ENCODE results near the gene IFITM2. TPM values are rescaled to one million over a fixed set of nuclear protein-coding genes. Genes with fewer than 3 reads are reported as not detected.
"Not testable (repeated sequence)": the region's sequence is repeated elsewhere in the genome, so short reads cannot be mapped to it uniquely, and the experiment has no call there.

Gene IFITM2
- total RNA-seq, 3 donors from 2014 or later = 57.2 to 254 (median 111) TPM

DNA sequence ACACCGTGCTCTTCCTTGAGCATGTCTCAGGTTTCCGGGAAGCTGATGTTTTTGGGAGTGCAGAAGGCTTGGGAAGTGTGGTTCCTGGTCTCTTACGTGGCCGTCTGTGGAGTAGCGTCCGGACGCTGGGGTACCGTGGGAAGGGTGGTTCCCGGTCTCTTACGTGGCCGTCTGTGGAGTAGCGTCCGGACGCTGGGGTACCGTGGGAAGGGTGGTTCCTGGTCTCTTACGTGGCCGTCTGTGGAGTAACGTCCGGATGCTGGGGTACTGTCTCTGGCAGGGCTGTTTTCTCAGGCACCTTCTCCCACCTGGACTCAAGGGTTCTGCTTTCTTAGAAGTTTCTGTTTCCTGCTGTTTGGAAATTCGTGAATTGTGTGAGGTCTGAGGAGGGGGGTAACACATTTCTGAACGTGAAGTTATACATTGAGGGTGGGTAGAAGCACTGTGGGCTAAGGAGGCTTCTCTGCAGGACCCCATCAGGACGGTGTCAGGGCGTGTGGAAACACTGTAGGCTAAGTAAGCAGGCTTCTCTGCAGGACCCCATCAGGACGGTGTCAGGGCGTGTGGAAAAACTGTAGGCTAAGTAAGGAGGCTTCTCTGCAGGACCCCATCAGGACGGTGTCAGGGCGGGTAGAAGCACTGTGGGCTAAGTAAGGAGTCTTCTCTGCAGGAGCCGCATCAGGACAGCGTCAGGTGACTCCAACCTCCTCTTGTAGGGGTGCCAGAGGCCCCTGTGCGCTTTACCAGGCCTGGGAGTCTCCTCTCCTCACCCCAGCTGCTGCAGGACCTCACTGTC lies 18.4 kb downstream of the IFITM2 start:
- no peaks in the 10 kb centered on the region for H3K9me3 ChIP-seq
- ATAC-seq (no peak), DNase-seq (peak in 1 of 3 donors; percentile 61)
- no peaks in the 10 kb centered on the region for H3K36me3 ChIP-seq (ENCODE audit: low read depth)
- peaks cover 14% of the 10 kb centered on the region for H3K4me1 ChIP-seq (ENCODE audit: low read depth)
- TF ChIP-seq, protein P1, sequence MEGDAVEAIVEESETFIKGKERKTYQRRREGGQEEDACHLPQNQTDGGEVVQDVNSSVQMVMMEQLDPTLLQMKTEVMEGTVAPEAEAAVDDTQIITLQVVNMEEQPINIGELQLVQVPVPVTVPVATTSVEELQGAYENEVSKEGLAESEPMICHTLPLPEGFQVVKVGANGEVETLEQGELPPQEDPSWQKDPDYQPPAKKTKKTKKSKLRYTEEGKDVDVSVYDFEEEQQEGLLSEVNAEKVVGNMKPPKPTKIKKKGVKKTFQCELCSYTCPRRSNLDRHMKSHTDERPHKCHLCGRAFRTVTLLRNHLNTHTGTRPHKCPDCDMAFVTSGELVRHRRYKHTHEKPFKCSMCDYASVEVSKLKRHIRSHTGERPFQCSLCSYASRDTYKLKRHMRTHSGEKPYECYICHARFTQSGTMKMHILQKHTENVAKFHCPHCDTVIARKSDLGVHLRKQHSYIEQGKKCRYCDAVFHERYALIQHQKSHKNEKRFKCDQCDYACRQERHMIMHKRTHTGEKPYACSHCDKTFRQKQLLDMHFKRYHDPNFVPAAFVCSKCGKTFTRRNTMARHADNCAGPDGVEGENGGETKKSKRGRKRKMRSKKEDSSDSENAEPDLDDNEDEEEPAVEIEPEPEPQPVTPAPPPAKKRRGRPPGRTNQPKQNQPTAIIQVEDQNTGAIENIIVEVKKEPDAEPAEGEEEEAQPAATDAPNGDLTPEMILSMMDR (IDR thresholded peaks at IDR 0.05) = no peak
- intact Hi-C loops (cut with DNase I, micrococcal nuclease) = no loop called here
- H3K4me3 ChIP-seq = no peak overlapping the region

GRCh38 chr11:326592-326841 lies 18.9 kb downstream of the IFITM2 start:
- Histone ChIP-seq H3K4me1 (ENCODE audit: low read depth) (peaks cover 14% of the 10 kb centered on the region), H3K36me3 (ENCODE audit: low read depth) (no peaks in the 10 kb centered on the region), H3K4me3 (no peak overlapping the region), H3K9me3 (no peaks in the 10 kb centered on the region)
- DNase-seq = no peak
- intact Hi-C loops (cut with DNase I, micrococcal nuclease) = no loop called here
- no peak for ATAC-seq
- TF ChIP-seq, protein P1 (IDR thresholded peaks at IDR 0.05) = no peak

GRCh38 chr11:326842-327580 lies 19.4 kb downstream of the IFITM2 start:
- no peaks in the 10 kb centered on the region for H3K9me3 ChIP-seq
- intact Hi-C loops (cut with DNase I, micrococcal nuclease) = no loop called here
- DNase-seq (peak; percentile 73 to 90 (median 75)), ATAC-seq (peak; percentile 79)
- H3K4me3 ChIP-seq = no peak overlapping the region
- H3K36me3 ChIP-seq (ENCODE audit: low read depth) = no peaks in the 10 kb centered on the region
- H3K4me1 ChIP-seq (ENCODE audit: low read depth) = peaks cover 14% of the 10 kb centered on the region
- TF ChIP-seq, protein P1 (IDR thresholded peaks at IDR 0.05) = no peak

GRCh38 chr11:327581-327923 lies 19.9 kb downstream of the IFITM2 start:
- ATAC-seq (no peak), DNase-seq (no peak)
- peaks cover 14% of the 10 kb centered on the region for H3K4me1 ChIP-seq (ENCODE audit: low read depth)
- TF ChIP-seq, protein P1 (IDR thresholded peaks at IDR 0.05) = no peak
- H3K4me3 ChIP-seq = no peak overlapping the region
- intact Hi-C loops (cut with DNase I, micrococcal nuclease) = no loop called here
- H3K9me3 ChIP-seq = no peaks in the 10 kb centered on the region
- no peaks in the 10 kb centered on the region for H3K36me3 ChIP-seq (ENCODE audit: low read depth)

- TF ChIP-seq, protein P1 (IDR thresholded peaks at IDR 0.05) = no peak
- H3K36me3 ChIP-seq (ENCODE audit: low read depth) = no peaks in the 10 kb centered on the region
- DNase-seq (peak in 1 of 3 donors; percentile 16), ATAC-seq (no peak)
- intact Hi-C loops (cut with DNase I, micrococcal nuclease) = no loop called here
- peaks cover 14% of the 10 kb centered on the region for H3K4me1 ChIP-seq (ENCODE audit: low read depth)
- H3K9me3 ChIP-seq = no peaks in the 10 kb centered on the region
- no peak overlapping the region for H3K4me3 ChIP-seq
These were observed 20.4 kb downstream of the IFITM2 start for GRCh38 chr11:328012-328411.

DNA sequence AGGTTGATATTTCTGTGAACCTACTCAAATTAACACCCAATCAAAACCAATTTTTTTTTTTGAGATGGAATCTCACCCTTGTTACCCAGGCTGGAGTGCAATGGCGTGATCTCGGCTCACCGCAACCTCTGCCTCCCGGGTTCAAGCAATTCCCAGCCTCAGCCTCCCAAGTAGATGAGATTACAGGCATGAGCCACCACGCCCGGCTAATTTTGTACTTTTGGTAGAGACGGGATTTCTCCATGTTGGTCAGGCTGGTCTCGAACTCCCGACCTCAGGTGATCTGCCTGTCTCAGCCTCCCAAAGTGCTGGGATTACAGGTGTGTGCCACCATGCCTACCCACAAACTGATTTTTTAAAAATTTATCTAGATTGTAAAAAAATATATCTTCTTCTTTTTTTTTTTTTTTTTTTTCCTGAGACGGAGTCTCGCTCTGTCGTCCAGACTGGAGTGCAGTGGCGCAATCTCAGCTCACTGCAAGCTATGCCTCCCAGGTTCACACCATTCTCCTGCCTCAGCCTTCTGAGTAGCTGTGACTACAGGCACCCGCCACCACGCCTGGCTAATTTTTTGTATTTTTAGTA lies 21.0 kb downstream of the IFITM2 start:
- ATAC-seq; H3K9me3 ChIP-seq; H3K4me3 ChIP-seq; intact Hi-C loops (cut with DNase I, micrococcal nuclease); H3K36me3 ChIP-seq (ENCODE audit: low read depth): not testable (repeated sequence)
- DNase-seq = peak in 1 of 3 donors; percentile 6
- H3K4me1 ChIP-seq (ENCODE audit: low read depth) = peaks cover 14% of the 10 kb centered on the region

All from mucosa of descending colon (tissue), 3 donors.